Astrocyte (in vitro differentiated cells and primary cell): ENCODE measurements around the gene MAPK8IP3. TPM values are rescaled to one million over a fixed set of nuclear protein-coding genes. Genes with fewer than 3 reads are reported as not detected.
A peak's percentile ranks its signal among the peaks of the same experiment; 100 is the strongest.

ENCODE experiments used
- DNase-seq: peaks from one replicate; pipeline ENCODE4 v3.0.0-alpha.2; 2010; ENCODE audit warnings: low read depth
- FAIRE-seq: peaks from 2 replicates; lab custom pipeline; 2011; peaks lifted over from hg19 to GRCh38; lab: Jason Lieb, UNC
- H2AFZ ChIP-seq: 2 replicates; pipeline ENCODE4 v1.6.0; 2012; ENCODE audit warnings: low read depth, low read length, inconsistent platforms
- H3K27ac ChIP-seq: 2 replicates; pipeline ENCODE4 v1.5.1; 2011; ENCODE audit warnings: low read depth, low read length, inconsistent platforms
- H3K27me3 ChIP-seq: 2 replicates; pipeline ENCODE4 v1.6.0; 2011; ENCODE audit warnings: low read length, inconsistent platforms; ENCODE audit not compliant: insufficient read depth
- H3K36me3 ChIP-seq: 2 replicates; pipeline ENCODE4 v1.5.1; 2011; ENCODE audit warnings: low read length, inconsistent platforms; ENCODE audit not compliant: insufficient read depth
- H3K4me1 ChIP-seq: 2 replicates; pipeline ENCODE4 v1.5.1; 2011; ENCODE audit warnings: low read length, inconsistent platforms; ENCODE audit not compliant: insufficient read depth
- H3K4me2 ChIP-seq: 2 replicates; pipeline ENCODE4 v1.6.0; 2012; ENCODE audit warnings: low read length, inconsistent platforms
- H3K4me3 ChIP-seq: 2 replicates; pipeline ENCODE4 v1.5.1; 2011; ENCODE audit warnings: low read depth, mild to moderate bottlenecking, low read length, inconsistent platforms; ENCODE audit not compliant: insufficient read depth
- H3K79me2 ChIP-seq: 2 replicates; pipeline ENCODE4 v1.6.0; 2012; ENCODE audit warnings: mild to moderate bottlenecking, low read length, inconsistent platforms; ENCODE audit not compliant: insufficient read depth
- H3K9ac ChIP-seq: 2 replicates; pipeline ENCODE4 v1.6.0; 2012; ENCODE audit warnings: mild to moderate bottlenecking, low read length, inconsistent platforms
- H3K9me3 ChIP-seq: 2 replicates; pipeline ENCODE4 v1.5.1; 2012; ENCODE audit warnings: low read depth, mild to moderate bottlenecking, low read length, inconsistent platforms; ENCODE audit not compliant: insufficient read depth
- H4K20me1 ChIP-seq: 2 replicates; pipeline ENCODE4 v1.6.0; 2012; ENCODE audit warnings: low read length, inconsistent platforms; ENCODE audit not compliant: insufficient read depth
- H3K27ac Mint-ChIP-seq: one replicate; pipeline ENCODE4 v1.8.0; 2021; ENCODE audit warnings: mild to moderate bottlenecking, mixed read lengths; ENCODE audit not compliant: unreplicated experiment
- H3K27me3 Mint-ChIP-seq: one replicate; pipeline ENCODE4 v1.8.0; 2021; ENCODE audit warnings: low read depth, mixed read lengths; ENCODE audit not compliant: unreplicated experiment
- H3K36me3 Mint-ChIP-seq: one replicate; pipeline ENCODE4 v1.8.0; 2021; ENCODE audit warnings: low read depth, mixed read lengths; ENCODE audit not compliant: unreplicated experiment
- H3K4me1 Mint-ChIP-seq: one replicate; pipeline ENCODE4 v1.8.0; 2021; ENCODE audit warnings: low read depth, mixed read lengths; ENCODE audit not compliant: unreplicated experiment
- H3K4me3 Mint-ChIP-seq: one replicate; pipeline ENCODE4 v1.8.0; 2021; ENCODE audit warnings: mild to moderate bottlenecking, moderate library complexity, mixed read lengths; ENCODE audit not compliant: unreplicated experiment
- H3K9me3 Mint-ChIP-seq: one replicate; pipeline ENCODE4 v1.8.0; 2021; ENCODE audit warnings: mild to moderate bottlenecking, mixed read lengths; ENCODE audit not compliant: unreplicated experiment
- EZH2 ChIP-seq: IDR thresholded peaks from 2 replicates; pipeline ENCODE4 v1.6.1; 2012; ENCODE audit warnings: mild to moderate bottlenecking, low read length, inconsistent platforms; ENCODE audit not compliant: insufficient read depth
- total RNA-seq: library from RNA; stranded (reverse); gene quantifications from 2 replicates; pipeline ENCODE4 v1.2.1, GENCODE V29; 2021
- TF ChIP-seq, protein P1 (sequence below): IDR thresholded peaks from 2 replicates; pipeline ENCODE4 v1.5.1; 2011; ENCODE audit warnings: low read depth, mild to moderate bottlenecking, inconsistent platforms, low read length, moderate library complexity; ENCODE audit not compliant: insufficient read depth

MAPK8IP3 gene
- total RNA-seq, 1 donor from 2014 or later, result 92.4 TPM

DNA sequence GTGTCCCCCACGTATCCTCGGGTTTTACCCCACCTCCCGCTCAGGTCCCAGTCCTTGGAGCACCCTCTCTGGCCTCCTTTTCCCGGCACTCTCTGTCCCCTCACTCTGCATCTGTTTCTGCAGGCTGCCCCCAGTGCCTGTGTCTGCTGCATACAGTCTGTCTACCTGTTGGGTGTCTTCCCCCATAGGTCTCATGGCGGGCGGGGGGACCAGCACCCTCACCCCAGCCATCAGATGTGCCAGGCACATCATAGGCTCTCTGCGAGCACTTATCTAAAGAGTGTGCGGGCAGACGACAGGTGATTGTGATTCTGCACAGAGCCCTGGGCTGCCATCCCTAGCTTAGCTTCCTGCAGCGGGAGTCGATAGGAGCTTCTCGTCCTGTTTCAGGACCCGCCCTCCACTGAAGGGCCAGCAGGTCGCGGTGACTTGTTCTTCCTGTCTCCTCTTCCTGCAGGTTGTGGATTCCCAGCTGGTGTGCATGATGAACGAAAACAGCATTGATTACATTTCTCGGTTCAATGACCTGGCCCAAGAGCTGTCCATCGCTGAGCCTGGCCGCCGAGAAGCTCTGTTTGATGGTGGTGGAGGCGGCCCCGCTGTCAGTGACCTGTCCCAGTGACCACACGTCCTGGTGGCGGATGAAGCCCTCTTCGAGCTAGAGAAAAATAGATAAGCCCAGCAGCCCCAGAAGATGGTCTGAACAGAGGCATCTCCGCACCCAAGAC lies 32.4 kb upstream of the MAPK8IP3 start:
- H2AFZ ChIP-seq, result no peak overlapping the region
- H3K4me3 ChIP-seq, result no peak overlapping the region
- DNase-seq (no peak), FAIRE-seq (no peak)
- Mint-ChIP-seq H3K27ac (peak overlapping the region; percentile 83), H3K4me1 (peaks cover 14% of the 10 kb centered on the region), H3K9me3 (no peaks in the 10 kb centered on the region), H3K36me3 (peaks cover 39% of the 10 kb centered on the region), H3K27me3 (no peaks in the 10 kb centered on the region), H3K4me3 (no peak overlapping the region)
- H3K36me3 ChIP-seq, result peaks cover 15% of the 10 kb centered on the region
- no peak for TF ChIP-seq EZH2
- TF ChIP-seq, protein P1, sequence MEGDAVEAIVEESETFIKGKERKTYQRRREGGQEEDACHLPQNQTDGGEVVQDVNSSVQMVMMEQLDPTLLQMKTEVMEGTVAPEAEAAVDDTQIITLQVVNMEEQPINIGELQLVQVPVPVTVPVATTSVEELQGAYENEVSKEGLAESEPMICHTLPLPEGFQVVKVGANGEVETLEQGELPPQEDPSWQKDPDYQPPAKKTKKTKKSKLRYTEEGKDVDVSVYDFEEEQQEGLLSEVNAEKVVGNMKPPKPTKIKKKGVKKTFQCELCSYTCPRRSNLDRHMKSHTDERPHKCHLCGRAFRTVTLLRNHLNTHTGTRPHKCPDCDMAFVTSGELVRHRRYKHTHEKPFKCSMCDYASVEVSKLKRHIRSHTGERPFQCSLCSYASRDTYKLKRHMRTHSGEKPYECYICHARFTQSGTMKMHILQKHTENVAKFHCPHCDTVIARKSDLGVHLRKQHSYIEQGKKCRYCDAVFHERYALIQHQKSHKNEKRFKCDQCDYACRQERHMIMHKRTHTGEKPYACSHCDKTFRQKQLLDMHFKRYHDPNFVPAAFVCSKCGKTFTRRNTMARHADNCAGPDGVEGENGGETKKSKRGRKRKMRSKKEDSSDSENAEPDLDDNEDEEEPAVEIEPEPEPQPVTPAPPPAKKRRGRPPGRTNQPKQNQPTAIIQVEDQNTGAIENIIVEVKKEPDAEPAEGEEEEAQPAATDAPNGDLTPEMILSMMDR, result no peak
- H3K79me2 ChIP-seq, result peaks cover 4% of the 10 kb centered on the region
- H3K4me2 ChIP-seq, result no peak overlapping the region
- H3K4me1 ChIP-seq, result peaks cover 19% of the 10 kb centered on the region
- H3K27ac ChIP-seq, result no peak overlapping the region
- H3K9ac ChIP-seq, result no peak overlapping the region
- no peaks in the 10 kb centered on the region for H3K27me3 ChIP-seq
- no peaks in the 10 kb centered on the region for H4K20me1 ChIP-seq
- no peaks in the 10 kb centered on the region for H3K9me3 ChIP-seq

DNA sequence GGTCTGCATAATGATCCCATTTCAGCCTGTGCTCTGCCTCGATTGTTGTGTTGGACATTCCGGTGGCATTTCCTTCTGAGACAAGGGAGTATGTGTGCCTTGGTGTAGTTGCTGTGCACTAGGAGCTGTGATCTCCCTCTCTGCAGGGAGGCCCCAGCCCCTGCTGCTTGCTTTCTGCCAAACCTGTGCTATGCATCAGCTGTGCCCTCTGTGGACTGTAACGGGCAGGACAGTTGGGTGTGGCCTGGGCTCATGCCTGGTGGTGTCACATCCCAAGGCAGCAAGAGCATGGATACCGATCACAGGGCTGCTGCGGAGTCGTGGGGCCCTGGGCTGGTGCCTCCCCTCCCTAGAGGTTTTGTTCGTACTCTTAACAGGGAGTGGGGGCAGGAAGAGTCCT lies 31.7 kb upstream of the MAPK8IP3 start:
- H3K9me3 Mint-ChIP-seq, result no peaks in the 10 kb centered on the region
- peaks cover 33% of the 10 kb centered on the region for H3K36me3 Mint-ChIP-seq
- Histone ChIP-seq H3K36me3 (peaks cover 11% of the 10 kb centered on the region), H4K20me1 (peaks cover 6% of the 10 kb centered on the region), H3K9me3 (no peaks in the 10 kb centered on the region), H3K9ac (no peak overlapping the region), H3K27me3 (no peaks in the 10 kb centered on the region), H2AFZ (no peak overlapping the region), H3K4me1 (peaks cover 25% of the 10 kb centered on the region), H3K27ac (peak overlapping the region; percentile 63), H3K4me2 (no peak overlapping the region), H3K79me2 (peaks cover 11% of the 10 kb centered on the region), H3K4me3 (no peak overlapping the region)
- TF ChIP-seq, protein P1, result no peak
- TF ChIP-seq EZH2, result no peak
- FAIRE-seq (no peak), DNase-seq (no peak)
- peak overlapping the region; percentile 71 for H3K4me3 Mint-ChIP-seq
- H3K27ac Mint-ChIP-seq, result no peak overlapping the region
- no peaks in the 10 kb centered on the region for H3K27me3 Mint-ChIP-seq
- H3K4me1 Mint-ChIP-seq, result peaks cover 17% of the 10 kb centered on the region
